Lower leg skin (tissue), 4 donors: ENCODE results near the gene SPRED2. TPM values are rescaled to one million over a fixed set of nuclear protein-coding genes. Genes with fewer than 3 reads are reported as not detected.

Experiments
- DNase-seq, 2 donors: peaks; one replicate each; pipeline ENCODE4 v3.0.0-alpha.2; 2019; ENCODE audit warnings: low spot score in 2 of 2
- H3K4me3 ChIP-seq: fragments of 200-600 bp; sonication (generic); 2 replicates; pipeline ENCODE4 v1.5.1; 2017; ENCODE audit warnings: mild to moderate bottlenecking, low read depth; ENCODE audit not compliant: poor library complexity, severe bottlenecking
- POLR2A ChIP-seq, 2 donors: fragments of 450-650 bp; IDR thresholded peaks; one replicate each; pipeline ENCODE4 v1.6.1; 2016 to 2017; ENCODE audit warnings: antibody characterized with exemption in 2 of 2, mild to moderate bottlenecking in 1 of 2, moderate library complexity in 1 of 2
- WGBS, 2 donors: methylation state at CpG; one replicate each; pipeline ENCODE4 v1.1.5; 2018; 5-methylcytosine and 5-hydroxymethylcytosine counted together
- intact Hi-C: fragments of 100-400 bp; cut with DNase I; formaldehyde crosslinking; loops from one replicate; pipeline ENCODE4 v1.15.0; 2023; ENCODE audit warnings: low total_unique reads
- total RNA-seq, 4 donors: library from RNA; depleted of rRNA; stranded (reverse); fragments of >200 nt; gene quantifications; one replicate each; pipeline ENCODE4 v1.1.0, GENCODE V29; 2016
- TF ChIP-seq, protein P1 (sequence below), 3 donors: fragments of 450-650 bp; IDR thresholded peaks; one replicate each; pipeline ENCODE4 v1.5.1; 2016; ENCODE audit warnings: antibody characterized with exemption in 3 of 3, mild to moderate bottlenecking in 3 of 3, moderate library complexity in 2 of 3

The SPRED2 gene
- total RNA-seq, 4 donors from 2014 or later, result 14.5 to 21.7 (median 16.6) TPM

- intact Hi-C loops, result no loop called here
- TF ChIP-seq POLR2A (IDR thresholded peaks at IDR 0.05), result no peak
- TF ChIP-seq, protein P1, sequence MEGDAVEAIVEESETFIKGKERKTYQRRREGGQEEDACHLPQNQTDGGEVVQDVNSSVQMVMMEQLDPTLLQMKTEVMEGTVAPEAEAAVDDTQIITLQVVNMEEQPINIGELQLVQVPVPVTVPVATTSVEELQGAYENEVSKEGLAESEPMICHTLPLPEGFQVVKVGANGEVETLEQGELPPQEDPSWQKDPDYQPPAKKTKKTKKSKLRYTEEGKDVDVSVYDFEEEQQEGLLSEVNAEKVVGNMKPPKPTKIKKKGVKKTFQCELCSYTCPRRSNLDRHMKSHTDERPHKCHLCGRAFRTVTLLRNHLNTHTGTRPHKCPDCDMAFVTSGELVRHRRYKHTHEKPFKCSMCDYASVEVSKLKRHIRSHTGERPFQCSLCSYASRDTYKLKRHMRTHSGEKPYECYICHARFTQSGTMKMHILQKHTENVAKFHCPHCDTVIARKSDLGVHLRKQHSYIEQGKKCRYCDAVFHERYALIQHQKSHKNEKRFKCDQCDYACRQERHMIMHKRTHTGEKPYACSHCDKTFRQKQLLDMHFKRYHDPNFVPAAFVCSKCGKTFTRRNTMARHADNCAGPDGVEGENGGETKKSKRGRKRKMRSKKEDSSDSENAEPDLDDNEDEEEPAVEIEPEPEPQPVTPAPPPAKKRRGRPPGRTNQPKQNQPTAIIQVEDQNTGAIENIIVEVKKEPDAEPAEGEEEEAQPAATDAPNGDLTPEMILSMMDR (IDR thresholded peaks at IDR 0.05), result no peak
- DNase-seq, result no peak
- H3K4me3 ChIP-seq, result no peak overlapping the region
- 75 to 76% methylated on average over 2 of the region's 2 CpGs for WGBS, 2 donors
Measured at GRCh38 chr2:65427532-65427931, 4.9 kb downstream of the SPRED2 start.

DNA sequence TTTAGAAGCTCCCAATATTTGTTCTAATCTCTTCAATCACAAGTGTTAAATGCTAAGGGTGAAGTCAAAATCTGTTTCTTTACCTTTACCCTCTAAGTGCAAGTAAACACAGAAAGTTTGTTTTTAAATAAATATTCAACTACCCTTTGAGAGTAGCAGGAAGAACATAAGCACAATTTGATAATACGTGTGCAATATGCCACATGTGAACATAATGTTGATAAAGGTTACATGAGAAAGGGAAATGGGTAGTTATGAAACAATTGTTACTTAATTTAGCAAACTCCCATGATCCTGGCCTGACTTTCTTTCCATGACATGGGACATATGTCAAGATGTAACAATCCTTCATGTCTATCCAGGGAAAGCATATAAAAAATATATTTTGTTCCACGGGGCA, 7.1 kb downstream of the SPRED2 start:
- no peak overlapping the region for H3K4me3 ChIP-seq
- no peak for TF ChIP-seq POLR2A (IDR thresholded peaks at IDR 0.05)
- TF ChIP-seq, protein P1 (IDR thresholded peaks at IDR 0.05), result no peak
- intact Hi-C loops, result no loop called here
- 64 to 72% methylated on average over 2 of the region's 2 CpGs for WGBS, 2 donors
- no peak for DNase-seq

DNA sequence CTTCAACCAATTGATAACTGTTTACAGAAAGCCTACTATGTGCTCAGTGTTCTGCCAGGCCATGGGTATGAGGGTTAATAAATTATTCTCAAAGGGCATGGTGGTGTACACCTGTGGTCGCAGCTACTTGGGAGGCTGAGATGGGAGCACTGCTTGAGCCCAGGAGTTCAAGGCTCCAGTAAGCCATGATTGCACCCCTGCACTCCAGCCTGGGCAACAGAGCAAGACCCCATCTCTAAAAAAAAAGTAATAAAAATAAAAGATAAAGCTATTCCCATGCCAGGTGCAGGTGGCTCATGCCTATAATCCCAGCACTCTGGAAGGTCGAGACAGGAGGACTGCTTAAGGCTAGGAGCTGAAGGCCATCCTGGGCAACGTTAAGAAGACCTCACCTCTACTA, 8.0 kb downstream of the SPRED2 start:
- 94 to 99% methylated on average over 3 of the region's 3 CpGs for WGBS, 2 donors
- intact Hi-C loops, result no loop called here
- no peak overlapping the region for H3K4me3 ChIP-seq
- no peak for DNase-seq
- TF ChIP-seq, protein P1 (IDR thresholded peaks at IDR 0.05), result no peak
- TF ChIP-seq POLR2A (IDR thresholded peaks at IDR 0.05), result no peak

DNA sequence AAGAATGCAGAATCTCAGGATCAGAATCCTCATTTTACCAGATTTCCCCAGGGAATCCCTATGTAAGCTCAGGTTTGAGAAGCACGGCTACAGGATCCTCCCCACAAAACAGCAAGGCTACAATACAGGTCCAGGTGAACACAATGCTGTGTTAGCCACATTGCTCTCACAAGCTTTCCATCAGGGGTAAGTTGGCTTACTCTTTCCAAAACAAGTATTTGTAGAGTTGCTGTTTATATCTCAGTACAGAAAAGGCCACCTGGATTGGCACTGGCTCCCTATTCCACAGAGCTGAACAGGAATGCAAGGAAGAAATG, 11.0 kb downstream of the SPRED2 start:
- TF ChIP-seq POLR2A (IDR thresholded peaks at IDR 0.05), result no peak
- TF ChIP-seq, protein P1 (IDR thresholded peaks at IDR 0.05), result no peak
- intact Hi-C loops, result no loop called here
- H3K4me3 ChIP-seq, result no peak overlapping the region
- DNase-seq, result no peak
- 64 to 100% methylated on average over 1 of the region's 1 CpG for WGBS, 2 donors

- DNase-seq, result no peak
- 59 to 62% methylated on average over 6 of the region's 6 CpGs for WGBS, 2 donors
Measured at GRCh38 chr2:65420712-65421431, 11.5 kb downstream of the SPRED2 start.

More at GRCh38 chr2:65420712-65421431, 11.5 kb downstream of the SPRED2 start:
- intact Hi-C loops, result no loop called here
- TF ChIP-seq, protein P1 (IDR thresholded peaks at IDR 0.05), result no peak
- TF ChIP-seq POLR2A (IDR thresholded peaks at IDR 0.05), result no peak
- H3K4me3 ChIP-seq, result no peak overlapping the region
